Measurements from ENCODE around the gene AFAP1L2. TPM values are rescaled to one million over a fixed set of nuclear protein-coding genes. Genes with fewer than 3 reads are reported as not detected.
"Not testable (repeated sequence)": the region's sequence is repeated elsewhere in the genome, so short reads cannot be mapped to it uniquely, and the experiment has no call there.

The AFAP1L2 gene
- polyA plus RNA-seq, 1 experiment, result 0.07 TPM

- H3K27me3 ChIP-seq (ENCODE audit: control insufficient read depth, insufficient read depth, low read length), result peaks cover 25% of the 10 kb centered on the region
- TF ChIP-seq CTCF (IDR thresholded peaks at IDR 0.05; ENCODE audit: low read depth, low read length), result no peak
- ChIA-PET CTCF (no interaction called here), POLR2A (no interaction called here)
- no peak overlapping the region for H3K4me3 ChIP-seq (ENCODE audit: low read depth, low read length)
- no peaks in the 10 kb centered on the region; the same call in 1 of the 2 replicates for H3K9me3 ChIP-seq (ENCODE audit: control insufficient read depth, insufficient read depth, low read length)
- DNase-seq (ENCODE audit: low read depth, low spot score), result no peak
- no peak overlapping the region for H3K27ac ChIP-seq (ENCODE audit: low read depth, low read length)
These were observed 67.3 kb downstream of the AFAP1L2 start for GRCh38 chr10:114336823-114337509.

GRCh38 chr10:114335614-114336013, 68.7 kb downstream of the AFAP1L2 start:
- Histone ChIP-seq H3K27me3 (ENCODE audit: control insufficient read depth, insufficient read depth, low read length) (peaks cover 30% of the 10 kb centered on the region), H3K4me3 (ENCODE audit: low read depth, low read length) (no peak overlapping the region), H3K27ac (ENCODE audit: low read depth, low read length) (no peak overlapping the region), H3K9me3 (ENCODE audit: control insufficient read depth, insufficient read depth, low read length) (no peaks in the 10 kb centered on the region; the same call in 1 of the 2 replicates)
- POLR2A ChIA-PET, result no interaction called here
- no peak for DNase-seq (ENCODE audit: low read depth, low spot score)
- no peak for TF ChIP-seq CTCF (IDR thresholded peaks at IDR 0.05; ENCODE audit: low read depth, low read length)
- CTCF ChIA-PET, result no interaction called here

GRCh38 chr10:114334301-114334700, 70.0 kb downstream of the AFAP1L2 start:
- no peak overlapping the region for H3K4me3 ChIP-seq (ENCODE audit: low read depth, low read length)
- no peaks in the 10 kb centered on the region; the same call in 1 of the 2 replicates for H3K9me3 ChIP-seq (ENCODE audit: control insufficient read depth, insufficient read depth, low read length)
- H3K27me3 ChIP-seq (ENCODE audit: control insufficient read depth, insufficient read depth, low read length), result peaks cover 33% of the 10 kb centered on the region
- TF ChIP-seq CTCF (IDR thresholded peaks at IDR 0.05; ENCODE audit: low read depth, low read length), result no peak
- no peak overlapping the region for H3K27ac ChIP-seq (ENCODE audit: low read depth, low read length)
- CTCF ChIA-PET, result no interaction called here
- POLR2A ChIA-PET, result no interaction called here
- DNase-seq (ENCODE audit: low read depth, low spot score), result no peak

GRCh38 chr10:114333441-114333840, 70.9 kb downstream of the AFAP1L2 start:
- POLR2A ChIA-PET; H3K4me3 ChIP-seq (ENCODE audit: low read depth, low read length); H3K9me3 ChIP-seq (ENCODE audit: control insufficient read depth, insufficient read depth, low read length); CTCF ChIA-PET; H3K27ac ChIP-seq (ENCODE audit: low read depth, low read length); DNase-seq (ENCODE audit: low read depth, low spot score): not testable (repeated sequence)
- peaks cover 33% of the 10 kb centered on the region for H3K27me3 ChIP-seq (ENCODE audit: control insufficient read depth, insufficient read depth, low read length)

- Histone ChIP-seq H3K27me3 (ENCODE audit: control insufficient read depth, insufficient read depth, low read length) (peaks cover 31% of the 10 kb centered on the region), H3K27ac (ENCODE audit: low read depth, low read length) (no peak overlapping the region), H3K9me3 (ENCODE audit: control insufficient read depth, insufficient read depth, low read length) (no peaks in the 10 kb centered on the region; the same call in 1 of the 2 replicates), H3K4me3 (ENCODE audit: low read depth, low read length) (no peak overlapping the region)
- TF ChIP-seq CTCF (IDR thresholded peaks at IDR 0.05; ENCODE audit: low read depth, low read length), result no peak
- ChIA-PET CTCF (no interaction called here), POLR2A (no interaction called here)
- no peak for DNase-seq (ENCODE audit: low read depth, low spot score)
These were observed 71.8 kb downstream of the AFAP1L2 start for GRCh38 chr10:114332301-114333192.

Data from AG04450 (cell line).